ENCODE measurements around the gene SNAPC4. TPM values are rescaled to one million over a fixed set of nuclear protein-coding genes. Genes with fewer than 3 reads are reported as not detected.

SNAPC4 gene
- total and polyA plus RNA-seq, 2 of the 8 experiments (the other 6 are each of a cell fraction or from before 2014, with no cell fraction given), result 6.9 to 18.1 TPM

DNA sequence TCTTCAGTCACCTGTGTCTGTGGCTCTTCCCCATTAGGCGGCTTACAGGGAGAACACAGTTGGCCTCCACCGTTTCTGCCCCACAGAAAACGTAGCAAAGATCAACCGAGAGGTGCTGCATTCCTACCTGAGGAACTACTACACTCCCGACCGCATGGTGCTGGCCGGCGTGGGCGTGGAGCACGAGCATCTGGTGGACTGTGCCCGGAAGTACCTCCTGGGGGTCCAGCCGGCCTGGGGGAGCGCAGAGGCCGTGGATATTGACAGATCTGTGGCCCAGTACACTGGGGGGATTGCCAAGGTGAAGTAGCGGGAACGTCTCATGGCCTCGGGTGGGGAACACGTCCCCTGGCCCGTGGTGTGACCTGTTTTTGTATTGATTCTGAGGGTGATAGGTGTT is 16.9 kb upstream of the SNAPC4 start:
- no peak for DNase-seq (ENCODE audit: low read depth in 1 of 2, low spot score in 2 of 2)
- no peak overlapping the region for H3K18ac ChIP-seq (ENCODE audit: extremely low read depth, low read length)
- no peak for FAIRE-seq
- no peak overlapping the region for H3K4me2 ChIP-seq (ENCODE audit: insufficient read depth in 1 of 2, low read depth in 2 of 2, low read length in 2 of 2)
- H3K27ac ChIP-seq (ENCODE audit: low read depth, low read length), result no peak overlapping the region
- WGBS, 2 experiments (ENCODE audit: extremely low coverage in 1 of 2, insufficient coverage in 1 of 2, insufficient read length in 1 of 2, insufficient replicate concordance in 2 of 2, low coverage in 1 of 2, low lambda C conversion rate in 2 of 2, missing lambda C conversion rate in 1 of 2), result 91% methylated on average over 19 of the region's 19 CpGs; no CpG with 5 or more reads in 1 of the 2 experiments
- no peak overlapping the region for H3K23ac ChIP-seq (ENCODE audit: insufficient read length)
- H3K36me3 ChIP-seq (ENCODE audit: control insufficient read depth in 2 of 4, insufficient read depth in 4 of 4, low read length in 3 of 4), result peaks cover 39 to 60% (median 55%) of the 10 kb centered on the region in 4 experiments
- H3K4ac ChIP-seq (replicated peaks; ENCODE audit: insufficient read length, low read depth, low read length), result no peak overlapping the region
- no peak overlapping the region for H2BK20ac ChIP-seq (ENCODE audit: low read length)
- no peak overlapping the region for H4K91ac ChIP-seq (replicated peaks; ENCODE audit: insufficient read length, low read length)
- CTCF ChIA-PET (ENCODE audit: partially characterized antibody), result interaction anchor here (0.6 to 1.6 kb wide), 4 partner anchors 9 to 43 kb away, joined by 3 to 5 read pairs (median 4); no protein-coding TSS in a partner anchor
- H4K8ac ChIP-seq (ENCODE audit: extremely low read depth, insufficient read depth, low read length), result no peak overlapping the region
- no peaks in the 10 kb centered on the region for H3K4me1 ChIP-seq (replicated peaks in 1 of 4; ENCODE audit: control insufficient read depth in 3 of 4, insufficient read depth in 4 of 4, low read length in 3 of 4)
- H3K79me2 ChIP-seq (ENCODE audit: control insufficient read depth in 1 of 2, insufficient read depth in 2 of 2, low read length in 2 of 2), result peaks cover 0 to 20% of the 10 kb centered on the region in 2 experiments; a peak in 2 of 4 replicates
- no peak overlapping the region for H3K56ac ChIP-seq (replicated peaks; ENCODE audit: insufficient read length, low read depth, low read length)
- no peak overlapping the region for H3K14ac ChIP-seq (ENCODE audit: insufficient read length)
- no peaks in the 10 kb centered on the region for H3K9me3 ChIP-seq (ENCODE audit: insufficient read depth in 2 of 2, low read depth in 1 of 2, low read length in 1 of 2)
- H2BK15ac ChIP-seq (ENCODE audit: low read length), result no peak overlapping the region
- POLR2A ChIA-PET (ENCODE audit: partially characterized antibody), result interaction anchor here (0.8 to 4.4 kb wide), 6 partner anchors 8 to 43 kb away, joined by 3 to 25 read pairs (median 6); partner anchors contain the start of gene CARD9
- H3K4me3 ChIP-seq (ENCODE audit: extremely low read depth in 1 of 4, insufficient read depth in 2 of 4, low read depth in 3 of 4, low read length in 4 of 4), result no peak overlapping the region
- H2AFZ ChIP-seq (ENCODE audit: low read length), result no peak overlapping the region
- H4K20me1 ChIP-seq (replicated peaks in 1 of 2; ENCODE audit: control insufficient read depth in 1 of 2, insufficient read depth in 2 of 2, low read length in 2 of 2), result peaks cover 15% of the 10 kb centered on the region in 2 experiments
- H2BK12ac ChIP-seq (ENCODE audit: low read depth, low read length), result no peak overlapping the region
- H3K23me2 ChIP-seq (ENCODE audit: low read depth, low read length), result no peaks in the 10 kb centered on the region
- H2AK5ac ChIP-seq (ENCODE audit: low read depth, low read length), result no peak overlapping the region
- no peaks in the 10 kb centered on the region for H3K27me3 ChIP-seq (replicated peaks in 1 of 4; ENCODE audit: control insufficient read depth in 3 of 4, extremely low read depth in 1 of 4, insufficient read depth in 3 of 4, low read length in 3 of 4)
- no peak overlapping the region for H2BK5ac ChIP-seq (ENCODE audit: low read depth, low read length)
- H2BK120ac ChIP-seq (replicated peaks; ENCODE audit: low read depth, low read length), result no peak overlapping the region
- H4K5ac ChIP-seq (ENCODE audit: insufficient read length, low read depth, low read length), result no peak overlapping the region
- no peak overlapping the region for H3K9ac ChIP-seq (replicated peaks in 1 of 4; ENCODE audit: extremely low read depth in 1 of 4, low read depth in 3 of 4, low read length in 3 of 4)
- H3K79me1 ChIP-seq (ENCODE audit: low read depth, low read length), result peaks cover 4% of the 10 kb centered on the region
- TF ChIP-seq CBX8 (IDR thresholded peaks at IDR 0.05; ENCODE audit: borderline replicate concordance, low read depth, low read length) (no peak), RBBP5 (IDR thresholded peaks at IDR 0.05; ENCODE audit: borderline replicate concordance, low read depth, low read length) (no peak), SP1 (IDR thresholded peaks at IDR 0.05; ENCODE audit: low read depth, low read length) (no peak), SAP30 (IDR thresholded peaks at IDR 0.05; ENCODE audit: insufficient read depth, insufficient replicate concordance, low read length) (no peak), ZNF274 (IDR thresholded peaks at IDR 0.05; ENCODE audit: borderline replicate concordance, extremely low read depth, low read length) (no peak), RFX5 (IDR thresholded peaks at IDR 0.05; ENCODE audit: borderline replicate concordance, low read depth, low read length) (no peak), TAF1 (IDR thresholded peaks at IDR 0.05; ENCODE audit: low read depth, low read length) (no peak), SP4 (IDR thresholded peaks at IDR 0.05; ENCODE audit: low read length) (no peak), NRF1 (IDR thresholded peaks at IDR 0.05; ENCODE audit: low read depth, low read length) (no peak), ATF3 (IDR thresholded peaks at IDR 0.05; ENCODE audit: insufficient read depth, low read depth, low read length) (no peak), USF2 (IDR thresholded peaks at IDR 0.05; ENCODE audit: low read length) (no peak), POLR2A (IDR thresholded peaks at IDR 0.05; ENCODE audit: control extremely low read depth in 1 of 2, low read depth in 2 of 2, low read length in 2 of 2) (no peak), PHF8 (conservative IDR thresholded peaks at IDR 0.05; ENCODE audit: low read depth, low read length) (no peak)
